Smooth muscle cell of the brain vasculature (primary cell): ENCODE data around the gene WNT7A.

Source experiments
- DNase-seq: peaks from one replicate; pipeline ENCODE4 v3.0.0-alpha.2; 2012; ENCODE audit warnings: low read depth, low spot score

WNT7A gene

DNA sequence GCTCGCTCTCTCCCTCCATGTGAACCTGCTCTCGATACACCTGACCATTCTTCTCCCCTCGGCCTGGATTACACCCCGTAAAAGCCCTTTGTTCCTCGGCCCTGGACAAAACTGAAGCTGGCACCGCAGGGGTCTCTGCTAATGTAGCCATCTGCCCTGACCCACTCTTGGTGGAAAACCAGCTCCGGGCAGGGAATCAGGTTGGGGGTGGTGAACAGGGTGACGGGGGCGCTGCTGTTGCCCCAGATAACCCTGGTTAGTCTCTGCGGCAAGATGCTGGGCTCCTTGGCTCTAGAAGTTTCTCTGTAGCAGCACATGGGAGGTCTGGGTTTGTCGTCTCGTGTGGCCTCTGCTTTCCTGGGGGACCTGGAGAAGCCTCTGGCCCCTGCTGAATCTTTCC is 86.4 kb downstream of the WNT7A start:
- no peak for DNase-seq

DNA sequence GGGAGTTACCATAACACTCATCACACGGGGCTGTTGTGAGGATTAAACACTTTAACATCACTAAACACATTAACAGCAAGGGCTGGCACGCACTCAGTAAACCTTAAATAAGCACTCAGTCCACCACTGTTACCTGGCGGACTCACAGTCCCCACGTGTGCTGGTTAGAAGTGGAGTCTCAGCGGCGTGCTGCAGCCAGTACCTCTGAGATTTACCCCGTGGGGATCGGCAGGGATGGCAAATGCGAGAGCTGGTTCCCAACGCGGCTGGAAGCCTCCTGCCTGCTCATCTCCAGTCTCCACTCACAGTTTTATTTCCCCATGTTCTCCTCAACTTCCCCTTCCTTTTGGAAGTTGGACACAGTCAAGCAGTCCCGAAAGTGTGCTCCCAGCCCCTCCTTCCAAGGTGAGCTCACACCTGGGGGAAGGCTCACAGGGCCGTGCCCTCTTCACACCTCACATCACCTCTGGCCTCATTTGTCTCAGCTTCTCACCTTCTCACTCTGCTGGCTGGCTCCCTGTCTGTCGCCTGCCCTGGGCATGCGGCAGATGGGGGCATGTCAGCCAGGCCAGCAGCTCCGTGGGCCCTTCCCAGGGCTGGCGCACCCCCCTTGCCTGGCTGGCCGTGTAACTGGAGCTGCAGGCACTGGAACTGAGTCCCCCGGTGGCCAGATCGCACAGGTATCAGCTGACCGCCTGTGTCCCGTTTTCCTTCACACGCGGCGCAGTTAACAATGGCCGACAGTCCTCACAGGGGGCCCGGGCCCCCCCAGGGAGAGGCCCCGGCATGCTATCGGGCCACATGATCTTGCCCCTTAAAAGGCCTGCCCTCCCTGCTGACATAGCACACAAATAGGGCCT is 87.1 kb downstream of the WNT7A start:
- DNase-seq = no peak

DNA sequence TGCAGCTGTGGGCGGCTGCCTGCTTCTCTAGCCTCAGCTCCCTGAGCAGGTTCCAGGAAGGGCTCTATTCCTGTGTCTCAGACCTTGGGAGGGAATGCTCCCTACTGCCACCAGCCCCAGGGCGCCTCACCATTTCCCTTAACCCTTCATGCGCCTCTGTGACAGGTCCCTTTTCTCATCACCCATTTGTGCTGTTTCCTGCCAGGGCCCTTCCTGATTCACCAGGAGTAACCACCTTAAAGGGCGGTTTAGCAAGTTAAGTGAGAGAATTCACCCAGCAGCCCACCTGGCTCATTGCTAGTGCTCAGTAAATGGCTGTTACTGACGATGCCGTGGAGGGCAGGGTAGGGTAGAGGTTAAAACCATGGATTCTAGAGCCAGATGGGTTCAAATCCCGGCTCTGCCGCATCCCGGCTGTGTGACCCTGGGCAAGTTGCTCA is 87.8 kb downstream of the WNT7A start:
- DNase-seq = no peak

DNA sequence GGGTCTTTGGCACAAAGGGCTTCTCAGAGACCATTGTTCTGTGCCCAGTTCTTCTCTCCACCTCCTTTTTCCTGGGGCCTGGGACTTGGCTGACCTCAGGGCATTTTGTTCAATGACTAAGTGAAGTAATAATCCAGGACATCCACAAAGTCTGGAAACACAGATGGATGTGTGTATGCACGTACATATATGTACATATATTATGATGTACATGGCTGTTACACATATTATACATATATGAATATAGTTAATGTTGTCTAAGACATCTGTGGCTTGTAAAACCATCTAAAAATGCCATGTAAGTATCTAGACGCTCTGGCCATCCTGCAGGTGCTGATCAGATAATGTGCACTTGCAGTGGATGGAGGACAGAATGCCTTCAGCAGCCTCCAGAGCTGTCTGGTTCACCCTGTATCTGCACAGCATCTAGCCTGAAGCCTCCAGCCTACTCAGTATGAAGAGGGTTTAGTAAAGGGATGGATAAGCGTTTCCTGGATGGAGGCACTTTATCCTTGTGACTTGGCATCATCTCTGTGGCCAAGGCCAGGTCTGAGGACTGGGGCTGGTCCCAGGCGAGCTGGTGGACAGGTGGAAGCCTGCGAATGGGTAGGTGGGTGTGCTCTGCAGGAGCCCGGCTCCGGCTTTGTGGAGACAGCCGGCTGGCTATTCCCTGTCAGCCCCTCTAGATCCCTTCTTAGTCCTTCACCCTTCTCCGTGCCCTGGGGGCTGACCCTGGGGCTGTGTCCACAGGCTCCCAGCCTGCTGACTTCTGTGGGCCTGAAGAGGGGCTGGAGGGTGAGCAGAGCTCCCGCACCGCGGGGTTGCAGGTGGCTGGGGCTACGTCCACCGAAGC is 88.4 kb downstream of the WNT7A start:
- DNase-seq = no peak

DNA sequence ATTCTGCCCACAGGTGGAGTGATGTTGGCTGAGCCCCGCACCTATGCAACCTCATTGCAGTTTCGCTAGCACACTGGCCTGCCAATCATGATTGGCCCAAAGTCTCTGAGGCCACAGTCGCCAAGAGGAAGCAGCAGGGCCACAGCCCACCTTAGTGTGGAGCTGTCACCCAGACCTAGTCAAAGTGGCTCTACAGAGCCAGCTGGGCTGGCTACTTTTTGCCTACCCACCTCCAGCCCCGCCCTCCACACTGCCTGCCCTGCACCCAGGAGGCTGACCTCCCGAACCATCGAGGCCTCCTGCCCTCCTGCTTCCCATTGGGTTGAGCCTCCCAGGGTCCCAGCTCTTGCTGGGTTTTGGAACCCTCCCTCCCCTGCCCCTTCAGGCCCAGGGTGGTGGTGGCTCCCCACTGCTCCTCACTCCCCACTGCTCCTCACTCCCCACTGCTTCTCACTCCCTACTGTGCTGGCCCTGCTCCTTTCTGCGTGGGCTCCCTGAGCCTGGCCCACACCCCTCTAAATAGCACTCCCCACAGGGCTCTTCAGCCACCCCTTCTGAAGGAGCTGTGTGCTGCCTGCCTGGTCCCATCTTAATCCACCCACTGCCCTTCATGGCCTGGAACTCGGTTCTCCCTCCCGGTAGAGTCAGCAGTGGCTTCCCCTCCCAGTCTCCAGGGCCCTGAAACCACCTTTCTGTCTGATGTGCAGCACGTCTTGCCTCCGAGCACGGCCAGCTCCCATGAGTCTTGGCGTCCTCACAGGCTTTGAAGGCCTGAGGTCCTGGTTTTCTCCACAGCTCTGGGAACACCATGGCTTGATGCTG is 89.3 kb downstream of the WNT7A start:
- DNase-seq = no peak

DNA sequence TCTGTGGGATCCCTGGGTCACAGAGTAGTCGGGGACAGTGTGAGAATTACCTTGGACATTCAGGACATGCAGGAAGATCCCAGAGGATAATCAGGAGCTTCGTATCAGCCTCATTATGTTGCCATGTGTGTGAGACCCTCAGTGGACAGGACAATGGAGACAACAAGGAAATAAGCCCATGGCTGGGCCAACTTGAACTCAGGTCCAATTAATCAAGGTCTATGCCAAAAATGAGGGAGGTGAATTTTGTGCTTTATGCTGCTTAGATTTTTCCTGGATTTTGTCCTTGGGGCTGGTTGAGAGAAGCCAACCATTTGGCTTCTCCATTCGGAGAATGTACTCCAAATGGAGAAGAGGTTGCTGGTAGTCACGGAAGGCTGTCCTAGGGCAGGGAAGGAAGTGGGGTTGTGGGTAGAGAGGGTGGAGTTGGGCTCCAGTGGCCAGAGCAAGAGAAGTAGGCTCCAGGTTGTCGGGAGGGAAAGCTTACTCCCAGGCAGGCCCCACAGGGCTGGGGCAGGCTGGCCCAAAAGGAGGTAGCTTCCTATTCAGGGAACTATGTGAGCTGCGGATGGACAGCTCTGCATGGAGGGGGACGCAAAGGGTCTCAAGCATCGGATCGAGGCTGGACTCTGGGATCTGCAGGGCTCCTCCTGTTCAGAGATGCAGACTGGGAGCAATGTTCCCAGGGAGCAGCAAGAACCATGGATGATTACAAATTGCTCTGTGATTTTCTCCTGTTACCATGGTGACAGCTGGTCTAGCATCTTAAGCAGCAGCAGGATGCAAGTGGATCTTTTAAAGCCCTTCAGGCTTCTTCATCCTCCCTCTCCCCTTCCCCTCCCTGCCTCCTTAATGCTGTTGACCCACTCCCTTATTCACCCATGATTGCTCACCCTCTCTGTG is 91.1 kb downstream of the WNT7A start:
- DNase-seq = no peak

DNA sequence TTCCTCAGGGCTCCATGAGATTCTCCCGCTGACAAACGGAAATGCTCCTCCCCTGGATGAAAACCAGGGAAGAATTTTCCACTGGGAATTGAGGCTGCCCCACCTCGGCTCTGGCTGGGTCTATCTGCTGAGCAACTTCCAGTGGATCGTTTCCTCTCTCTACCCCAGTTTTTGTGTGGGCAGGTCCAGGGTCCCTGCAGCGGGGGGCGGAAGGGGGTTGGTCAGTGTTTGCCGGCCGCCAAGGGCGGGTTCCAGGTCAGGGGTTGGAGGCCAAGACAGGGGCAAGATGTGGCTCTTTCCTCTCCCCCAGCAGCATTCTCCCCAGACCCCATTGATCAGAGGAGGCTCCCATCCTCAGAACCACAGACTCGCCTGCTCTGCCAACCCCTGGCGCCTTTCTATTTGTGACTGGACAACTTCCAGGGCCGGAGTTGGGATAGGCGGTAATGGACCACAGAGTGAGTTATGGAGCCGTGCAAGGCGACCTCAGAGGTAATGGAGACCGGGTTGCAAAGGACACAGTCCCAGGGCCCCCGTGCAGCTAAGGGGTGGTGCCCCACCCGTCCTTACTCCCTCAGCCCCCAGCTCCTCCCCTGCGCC is 92.2 kb downstream of the WNT7A start:
- DNase-seq = no peak

DNA sequence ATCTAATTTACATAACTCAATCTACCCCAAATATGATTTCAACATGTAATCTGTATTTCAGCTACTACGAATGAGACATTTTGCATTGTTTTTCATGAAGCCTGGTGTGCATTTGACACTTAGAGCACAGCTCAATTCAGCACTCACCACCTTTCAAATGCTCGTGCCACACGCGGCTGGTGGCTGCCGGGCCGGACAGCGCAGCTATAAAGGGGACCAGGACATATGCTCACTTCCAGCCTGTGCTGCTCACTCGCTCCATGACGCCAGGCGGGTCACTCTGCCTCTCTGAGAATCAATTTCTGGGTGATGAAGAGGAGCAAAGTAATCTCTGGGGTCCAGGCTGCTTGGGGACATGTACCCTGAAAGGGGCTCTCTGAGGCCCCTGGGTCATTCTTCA is 93.1 kb downstream of the WNT7A start:
- DNase-seq = no peak

DNA sequence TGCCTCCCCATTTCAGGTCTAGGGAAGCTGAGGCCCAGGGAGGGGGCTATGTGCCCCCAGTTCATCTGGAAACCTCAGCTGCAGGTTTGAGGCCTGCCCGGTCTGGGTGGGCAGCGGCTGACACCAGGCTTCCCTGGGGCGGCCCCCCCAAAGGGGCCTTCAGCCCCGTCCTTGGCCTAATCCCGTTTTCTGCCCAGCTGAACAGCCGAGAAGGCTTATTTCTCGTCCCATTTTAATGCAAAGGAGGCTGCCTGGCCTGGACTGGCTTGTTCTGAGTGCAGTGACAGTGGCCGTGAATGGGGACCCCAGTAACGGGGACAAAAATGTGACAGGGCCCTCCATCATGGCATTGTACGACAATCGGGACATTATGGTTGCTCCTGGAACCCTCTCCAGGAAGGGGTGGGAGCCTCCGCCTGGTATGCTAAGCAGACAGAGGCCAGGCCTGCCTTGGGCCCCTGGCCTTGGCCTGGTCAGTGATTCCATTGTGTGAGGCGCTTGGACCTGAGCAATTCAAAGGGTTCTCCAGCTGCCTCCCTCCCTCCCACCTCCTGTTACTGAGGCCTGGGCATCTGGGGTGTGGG is 93.9 kb downstream of the WNT7A start:
- no peak for DNase-seq

DNA sequence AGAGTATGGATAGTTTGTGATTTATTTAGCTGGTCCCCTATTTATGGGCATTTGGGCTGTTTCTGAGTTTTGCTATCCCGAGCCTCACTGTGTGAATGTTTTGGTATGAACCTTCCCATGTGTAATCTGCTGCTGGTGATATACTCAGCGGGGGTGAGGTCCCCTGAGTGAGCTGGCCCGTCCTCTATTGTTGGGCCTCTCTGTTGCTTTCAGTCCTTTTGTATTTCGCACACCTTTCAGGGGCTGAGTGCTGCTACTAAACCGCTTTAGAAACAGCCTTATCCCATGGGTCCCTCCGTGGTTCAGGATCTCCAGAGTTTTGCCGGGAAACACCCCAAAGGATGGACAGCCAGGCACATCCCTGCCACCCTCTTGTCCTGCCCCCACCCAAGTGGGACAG is 94.5 kb downstream of the WNT7A start:
- no peak for DNase-seq

DNA sequence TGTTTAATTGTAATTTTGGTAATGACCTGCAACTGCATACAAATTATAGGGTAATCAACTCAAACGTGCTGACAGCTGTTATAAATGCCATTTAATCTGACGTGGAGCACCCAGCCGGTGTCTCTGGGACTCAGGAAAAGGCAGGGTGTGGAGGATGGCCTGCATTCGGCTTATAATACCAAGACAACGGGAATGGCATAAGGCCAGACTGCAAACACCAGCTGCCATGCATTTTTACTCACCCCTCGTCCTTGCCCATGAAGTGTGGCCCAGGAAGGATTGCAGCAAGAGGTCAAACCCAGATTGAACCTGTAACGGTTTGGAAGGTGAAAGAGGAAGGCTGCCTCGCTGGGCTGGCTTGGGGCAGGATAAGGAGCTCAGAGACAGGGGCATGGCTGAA is 96.4 kb downstream of the WNT7A start:
- DNase-seq = no peak

DNA sequence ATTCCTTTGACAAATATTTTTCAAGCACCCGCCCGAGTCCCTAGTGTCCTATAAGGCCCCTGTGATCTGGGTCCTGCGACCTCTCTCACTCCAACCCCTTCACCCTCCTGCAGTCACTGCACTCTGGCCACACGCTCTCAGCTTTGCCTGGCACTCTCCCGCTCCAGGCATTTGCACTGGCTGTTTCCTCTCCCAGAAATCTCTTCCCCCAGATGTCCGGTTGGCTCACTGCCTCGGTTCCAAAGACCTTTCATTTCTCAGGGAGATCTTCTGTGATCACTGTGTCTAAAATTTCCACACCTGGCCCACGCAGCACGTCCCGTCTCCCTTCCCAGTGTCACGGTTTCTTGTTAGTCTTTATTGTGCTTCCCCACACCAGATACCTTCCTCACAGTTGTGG is 97.4 kb downstream of the WNT7A start:
- DNase-seq = no peak

DNA sequence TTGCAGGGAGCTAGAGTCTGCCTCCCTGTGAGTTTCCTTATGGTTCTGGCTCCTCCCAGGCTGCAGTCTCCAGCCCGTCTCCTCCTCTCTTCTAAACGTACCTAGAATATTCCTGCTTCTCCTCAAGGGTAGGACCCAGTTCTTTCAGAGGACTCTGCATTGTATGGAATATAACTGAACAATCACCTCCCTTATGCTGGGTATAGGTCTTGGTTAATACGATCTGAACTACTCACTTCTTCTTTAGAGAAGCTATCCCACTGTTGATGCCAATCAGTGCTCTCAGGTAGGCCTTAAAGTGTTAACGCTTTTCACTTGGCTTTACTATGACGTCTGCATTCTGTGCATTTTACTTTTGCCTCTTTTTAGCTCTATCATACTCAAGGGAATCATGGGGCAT is 98.5 kb downstream of the WNT7A start:
- no peak for DNase-seq

DNA sequence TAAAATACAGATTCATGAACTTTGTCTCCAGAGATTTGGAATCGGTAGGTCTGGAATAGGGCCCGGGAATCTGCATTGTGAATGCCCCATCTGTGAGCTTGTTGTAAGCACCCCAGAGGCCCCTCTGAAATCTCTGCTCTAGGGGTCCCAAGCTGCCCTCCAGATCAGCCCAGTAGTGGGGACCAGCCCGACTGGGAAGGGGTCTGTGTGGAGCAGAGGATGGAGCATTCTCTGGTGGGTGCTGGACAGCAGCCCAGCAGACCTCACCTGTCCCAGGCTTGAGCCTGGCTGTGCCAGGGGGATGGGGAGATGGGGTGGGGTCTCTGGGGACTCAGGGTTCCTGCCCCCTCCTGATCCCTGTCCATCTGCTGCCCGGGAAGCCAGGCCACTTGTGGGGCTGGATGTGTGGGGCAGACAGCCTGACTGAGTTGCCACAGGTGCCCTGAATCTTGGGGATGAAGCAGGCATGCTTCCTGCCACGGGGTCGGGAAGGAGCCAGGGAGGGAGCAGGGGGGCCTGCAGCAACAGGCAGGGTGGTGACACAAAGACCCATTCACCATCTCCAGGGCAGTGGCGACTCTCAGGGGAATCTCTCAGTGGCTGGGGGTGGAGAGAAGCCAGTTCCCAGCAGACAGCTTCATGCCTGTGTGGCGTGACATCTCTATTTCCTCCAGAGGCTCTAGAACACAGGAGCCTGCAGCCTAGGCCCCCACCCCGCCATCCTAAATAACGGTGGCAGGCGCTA is 99.3 kb downstream of the WNT7A start:
- no peak for DNase-seq

DNA sequence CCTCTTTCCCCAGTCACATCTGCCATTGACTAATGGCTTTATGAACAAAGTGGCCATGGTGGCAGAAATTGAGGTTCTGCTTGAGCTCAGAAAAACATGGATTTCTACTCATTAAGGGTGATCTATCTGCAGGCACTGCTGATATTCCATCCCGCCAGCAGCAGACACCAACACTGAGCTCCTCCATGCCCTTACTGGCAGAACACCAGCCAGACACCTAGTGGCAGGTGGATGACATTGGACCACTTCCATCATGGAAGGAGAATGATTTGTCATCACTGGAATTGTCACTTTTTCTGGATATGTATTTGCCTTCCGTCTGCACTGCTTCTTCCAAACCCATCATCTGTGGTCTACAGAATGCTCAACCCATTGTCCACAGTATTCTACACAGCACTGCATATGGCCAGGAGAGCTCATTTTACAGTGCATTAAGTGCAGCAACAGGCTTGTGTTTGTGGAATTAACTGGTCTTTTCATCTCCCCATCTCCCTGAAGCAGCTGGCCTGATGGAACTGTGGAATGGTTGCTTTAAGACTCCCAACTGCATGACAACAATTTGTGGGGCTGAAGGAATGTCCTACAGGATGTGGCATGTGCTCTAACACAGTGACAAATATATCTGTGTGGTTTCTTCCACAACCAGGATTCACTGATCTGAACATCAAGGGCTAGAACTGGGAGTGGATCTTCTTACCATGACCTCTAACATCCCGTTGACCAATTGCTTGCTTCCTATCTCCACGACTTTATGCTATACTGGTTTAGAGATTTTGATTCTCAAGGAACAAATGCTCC is 103.4 kb downstream of the WNT7A start:
- no peak for DNase-seq

DNA sequence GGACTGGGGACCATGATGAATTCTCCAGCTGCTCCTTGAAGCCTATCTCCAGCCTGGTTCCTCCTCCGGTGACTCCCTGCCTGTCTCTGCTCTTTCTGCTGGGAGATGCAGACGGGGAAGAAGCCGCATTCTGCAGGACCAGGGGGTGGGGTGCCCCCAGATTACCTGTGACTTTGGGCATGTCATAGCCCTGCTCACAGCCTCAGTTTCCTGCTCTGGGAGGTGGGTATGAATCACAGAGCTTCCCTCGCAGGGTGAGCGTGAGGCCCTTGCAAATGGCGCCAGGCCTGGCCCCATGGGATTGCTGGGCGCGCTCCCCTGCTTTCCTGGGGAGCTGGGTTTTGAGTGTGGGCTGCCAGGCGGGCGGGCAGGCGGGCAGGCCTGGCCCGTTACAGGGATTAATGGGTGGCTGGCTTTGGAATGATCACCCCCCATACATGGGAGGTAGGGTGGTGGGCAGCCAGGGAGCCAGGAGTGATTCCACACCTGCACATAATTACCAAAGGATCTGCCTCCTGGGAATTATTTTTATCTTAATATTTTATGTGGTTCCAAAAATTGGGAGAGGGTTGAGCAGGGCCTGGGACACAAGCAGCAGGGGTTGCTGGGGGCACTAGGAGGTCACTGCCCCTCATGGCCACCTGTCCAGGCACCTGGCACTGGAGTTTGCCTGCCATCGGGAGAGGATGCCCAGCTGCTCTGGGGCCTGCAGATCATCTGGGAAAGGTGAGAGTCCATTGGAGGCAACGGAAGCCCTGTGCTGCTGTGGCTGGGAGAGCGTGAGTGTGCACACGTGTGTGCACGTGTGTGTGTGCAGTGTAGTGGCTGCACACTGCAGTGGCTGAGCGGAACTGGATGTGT is 106.8 kb downstream of the WNT7A start:
- DNase-seq = no peak

DNA sequence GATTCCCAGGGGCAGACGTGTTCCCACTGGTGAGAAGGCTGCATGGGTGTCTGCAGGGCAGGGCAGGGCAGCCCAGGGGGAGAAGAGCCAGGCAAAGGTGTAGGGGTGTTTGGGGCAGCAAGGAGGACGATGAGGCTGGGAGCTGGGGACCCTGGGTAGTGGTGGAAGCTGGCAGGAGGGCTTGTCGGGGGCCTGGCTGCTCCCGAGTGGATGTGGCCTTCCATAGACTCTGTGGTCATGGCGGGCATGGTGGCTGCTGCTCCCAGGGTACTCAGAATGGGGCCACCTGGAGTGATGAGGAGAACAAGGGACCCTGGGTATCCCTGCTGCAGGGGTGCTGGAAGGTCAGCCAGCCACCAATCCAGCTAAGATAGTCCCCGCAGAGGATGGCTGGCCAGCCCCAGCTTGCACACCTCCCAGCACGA is 107.5 kb downstream of the WNT7A start:
- no peak for DNase-seq

DNA sequence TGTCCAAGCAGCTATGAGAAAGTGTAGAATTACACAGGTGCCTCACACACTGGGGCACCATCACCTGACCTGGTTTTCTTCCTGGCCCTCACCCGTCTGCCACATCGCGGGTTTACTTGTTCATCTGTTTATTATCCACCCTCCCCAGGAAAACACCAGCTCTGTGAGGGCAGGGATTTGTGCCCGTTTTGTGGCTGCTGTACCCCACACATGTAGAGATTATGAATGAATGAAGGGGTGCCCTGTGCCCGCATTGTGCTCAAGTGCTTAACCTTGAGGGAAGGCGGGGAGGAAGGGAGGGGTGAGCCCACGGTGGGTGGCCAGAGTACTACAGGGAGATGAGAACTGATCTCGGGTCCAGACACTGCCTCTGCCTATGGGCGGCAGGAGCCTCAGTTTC is 108.4 kb downstream of the WNT7A start:
- no peak for DNase-seq
